NT2/D1 (cell line): ENCODE data around the gene ROBO2.

Experiments
- DNase-seq: peaks from one replicate; pipeline ENCODE4 v3.0.0-alpha.2; 2011; ENCODE audit warnings: low read depth, low spot score
- H3K27me3 ChIP-seq: 2 replicates; pipeline ENCODE4 v1.6.0; 2011; ENCODE audit warnings: mild to moderate bottlenecking; ENCODE audit not compliant: insufficient read length, insufficient read depth
- H3K36me3 ChIP-seq: 2 replicates; pipeline ENCODE4 v1.6.1; 2011; ENCODE audit warnings: mild to moderate bottlenecking, low read length, mixed read lengths; ENCODE audit not compliant: insufficient read depth, insufficient read length
- H3K4me1 ChIP-seq: 2 replicates; pipeline ENCODE4 v1.5.1; 2011; ENCODE audit not compliant: insufficient read depth, insufficient read length
- H3K4me3 ChIP-seq: 2 replicates; pipeline ENCODE4 v1.5.1; 2011; ENCODE audit warnings: low read depth; ENCODE audit not compliant: insufficient read length
- H3K9ac ChIP-seq: 2 replicates; pipeline ENCODE4 v1.6.0; 2011; ENCODE audit warnings: low read depth; ENCODE audit not compliant: insufficient read length
- H3K9me3 ChIP-seq: 2 replicates; pipeline ENCODE4 v1.5.1; 2011; ENCODE audit warnings: mild to moderate bottlenecking, low read length; ENCODE audit not compliant: insufficient read depth
- SUZ12 ChIP-seq: IDR thresholded peaks from 2 replicates; pipeline ENCODE4 v1.6.1; 2011; ENCODE audit not compliant: insufficient read length, insufficient read depth; ENCODE audit errors: extremely low read depth
- YY1 ChIP-seq: IDR thresholded peaks from 2 replicates; pipeline ENCODE4 v1.6.1; 2011; ENCODE audit not compliant: insufficient read length, insufficient read depth
- ZNF274 ChIP-seq: IDR thresholded peaks from 2 replicates; pipeline ENCODE4 v1.6.1; 2011; ENCODE audit warnings: mild to moderate bottlenecking, low read depth, low read length

Gene ROBO2

GRCh38 chr3:77329116-77329515, 289.2 kb downstream of the ROBO2 start:
- Histone ChIP-seq H3K4me3 (no peak overlapping the region), H3K4me1 (no peaks in the 10 kb centered on the region), H3K9ac (no peak overlapping the region), H3K9me3 (no peaks in the 10 kb centered on the region), H3K36me3 (no peaks in the 10 kb centered on the region), H3K27me3 (no peaks in the 10 kb centered on the region)
- no peak for DNase-seq
- no peak for TF ChIP-seq ZNF274
- TF ChIP-seq YY1, result no peak
- TF ChIP-seq SUZ12, result no peak

DNA sequence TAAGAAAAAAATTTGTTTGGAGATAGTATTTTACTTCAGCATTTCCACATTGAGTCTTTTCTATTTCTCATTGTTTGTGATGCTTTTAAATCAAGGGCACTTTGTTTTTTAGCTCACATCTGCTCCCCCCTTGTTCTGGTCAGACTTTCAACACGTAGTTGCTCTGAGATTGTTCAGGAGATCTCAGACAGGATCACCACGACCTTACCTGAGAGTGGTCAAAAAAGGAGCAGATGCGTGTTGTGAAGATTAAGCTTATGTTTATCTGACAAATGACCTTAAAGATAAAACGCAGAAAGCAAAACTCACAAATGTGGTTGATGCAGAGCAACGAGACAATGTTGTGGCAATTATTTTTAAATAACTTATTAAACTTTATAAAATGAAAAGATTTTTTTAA, 298.3 kb downstream of the ROBO2 start:
- Histone ChIP-seq H3K4me1 (no peaks in the 10 kb centered on the region), H3K4me3 (no peak overlapping the region), H3K27me3 (no peaks in the 10 kb centered on the region), H3K9me3 (no peaks in the 10 kb centered on the region), H3K9ac (no peak overlapping the region), H3K36me3 (no peaks in the 10 kb centered on the region)
- DNase-seq, result no peak
- no peak for TF ChIP-seq SUZ12
- TF ChIP-seq YY1, result no peak
- no peak for TF ChIP-seq ZNF274

DNA sequence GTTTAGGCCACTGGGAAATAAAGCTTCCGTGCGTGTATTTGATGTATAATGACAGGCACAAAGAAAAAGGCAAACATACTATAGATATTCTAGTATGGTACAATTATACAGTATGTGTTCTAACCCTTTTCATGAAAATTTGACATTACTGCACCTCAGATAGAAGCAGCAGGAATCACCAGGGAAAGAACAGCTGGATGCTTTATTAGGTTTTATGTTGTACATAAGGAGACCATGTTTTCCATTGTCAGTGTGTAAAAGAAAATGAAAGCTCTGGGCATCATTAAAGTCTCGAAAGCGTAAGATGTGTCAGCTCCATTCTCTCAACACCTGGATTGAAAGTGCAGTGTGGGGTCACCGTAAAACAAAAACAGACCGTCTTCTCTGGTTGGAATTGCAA, 302.1 kb downstream of the ROBO2 start:
- no peaks in the 10 kb centered on the region for H3K36me3 ChIP-seq
- H3K4me3 ChIP-seq, result no peak overlapping the region
- H3K9ac ChIP-seq, result no peak overlapping the region
- no peak for DNase-seq
- H3K27me3 ChIP-seq, result no peaks in the 10 kb centered on the region
- H3K4me1 ChIP-seq, result no peaks in the 10 kb centered on the region
- H3K9me3 ChIP-seq, result no peaks in the 10 kb centered on the region
- no peak for TF ChIP-seq SUZ12
- TF ChIP-seq YY1, result no peak
- no peak for TF ChIP-seq ZNF274

DNA sequence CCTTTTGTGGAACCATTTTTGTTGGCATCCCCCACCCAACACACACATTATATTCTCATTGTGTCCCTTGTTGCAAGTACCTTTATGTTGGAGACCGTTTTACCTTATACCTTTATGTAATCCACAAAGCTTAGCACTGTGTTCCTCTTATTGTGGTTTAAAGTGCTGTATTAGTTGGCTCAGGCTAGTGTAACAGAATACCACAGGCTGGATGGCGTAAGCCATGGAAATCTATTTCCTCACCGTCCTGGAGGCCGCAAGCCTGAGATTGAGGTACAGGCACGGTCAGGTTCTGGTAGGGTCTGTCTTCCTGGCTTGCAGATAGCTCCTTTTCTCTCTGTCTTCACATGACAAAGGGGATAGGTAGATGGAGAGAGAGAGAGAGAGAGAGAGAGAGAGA, 302.8 kb downstream of the ROBO2 start:
- no peaks in the 10 kb centered on the region for H3K36me3 ChIP-seq
- H3K27me3 ChIP-seq, result no peaks in the 10 kb centered on the region
- H3K9ac ChIP-seq, result no peak overlapping the region
- H3K4me3 ChIP-seq, result no peak overlapping the region
- no peaks in the 10 kb centered on the region for H3K4me1 ChIP-seq
- no peak for TF ChIP-seq YY1
- no peak for TF ChIP-seq SUZ12
- TF ChIP-seq ZNF274, result no peak
- DNase-seq, result no peak
- no peaks in the 10 kb centered on the region for H3K9me3 ChIP-seq

DNA sequence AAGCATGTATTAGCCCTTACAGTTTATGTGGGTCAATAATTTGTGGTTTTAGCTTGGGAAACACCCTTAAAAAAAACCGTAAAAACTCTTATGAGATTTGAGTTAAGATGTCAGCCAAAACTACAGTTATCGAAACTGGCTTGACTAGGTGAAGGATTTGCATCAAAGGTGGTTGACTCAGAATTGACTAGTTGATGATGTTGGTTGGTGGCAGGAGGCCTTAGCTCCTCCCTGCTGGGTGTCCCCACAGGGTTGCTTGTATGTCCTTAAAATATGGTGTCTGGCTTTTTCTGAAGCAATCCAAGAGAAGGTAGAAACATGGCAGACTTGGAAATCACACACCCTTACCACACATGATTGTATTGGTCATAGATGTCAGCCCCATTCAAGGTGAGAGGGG, 305.1 kb downstream of the ROBO2 start:
- TF ChIP-seq ZNF274 (no peak), SUZ12 (no peak), YY1 (no peak)
- DNase-seq, result no peak
- Histone ChIP-seq H3K36me3 (no peaks in the 10 kb centered on the region), H3K27me3 (no peaks in the 10 kb centered on the region), H3K4me3 (no peak overlapping the region), H3K9ac (no peak overlapping the region), H3K4me1 (no peaks in the 10 kb centered on the region), H3K9me3 (no peaks in the 10 kb centered on the region)

DNA sequence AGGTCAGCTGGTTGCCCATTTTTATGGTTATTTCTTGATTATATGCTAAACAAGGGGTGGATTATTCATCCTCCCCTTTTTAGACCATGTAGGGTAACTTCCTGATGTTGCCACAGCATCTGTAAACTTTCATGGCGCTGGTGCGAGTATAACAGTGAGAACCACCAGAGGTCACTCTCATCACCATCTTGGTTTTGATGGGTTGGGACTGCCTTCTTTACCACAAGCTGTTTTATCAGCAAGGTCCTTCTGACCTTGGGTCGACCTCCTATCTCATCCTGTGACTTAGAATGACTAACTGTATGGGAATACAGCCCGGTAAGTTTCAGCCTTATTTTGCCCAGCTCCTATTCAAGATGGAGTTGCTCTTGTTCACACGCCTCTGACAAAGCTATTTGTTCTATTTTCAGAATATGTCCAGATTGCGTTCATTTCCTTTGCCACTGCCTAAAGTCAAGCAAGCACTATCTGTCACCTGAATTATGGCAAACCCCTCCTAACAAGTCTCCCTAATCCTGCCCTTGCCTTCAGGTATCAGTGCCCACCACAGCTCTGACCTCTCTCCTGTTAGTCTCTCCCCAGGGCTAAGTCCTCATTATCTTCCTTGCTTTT, 308.5 kb downstream of the ROBO2 start:
- no peaks in the 10 kb centered on the region for H3K4me1 ChIP-seq
- TF ChIP-seq SUZ12, result no peak
- no peak for TF ChIP-seq ZNF274
- TF ChIP-seq YY1, result no peak
- no peaks in the 10 kb centered on the region for H3K27me3 ChIP-seq
- no peak overlapping the region for H3K9ac ChIP-seq
- no peaks in the 10 kb centered on the region for H3K36me3 ChIP-seq
- H3K9me3 ChIP-seq, result no peaks in the 10 kb centered on the region
- no peak overlapping the region for H3K4me3 ChIP-seq
- peak; percentile 42 for DNase-seq

DNA sequence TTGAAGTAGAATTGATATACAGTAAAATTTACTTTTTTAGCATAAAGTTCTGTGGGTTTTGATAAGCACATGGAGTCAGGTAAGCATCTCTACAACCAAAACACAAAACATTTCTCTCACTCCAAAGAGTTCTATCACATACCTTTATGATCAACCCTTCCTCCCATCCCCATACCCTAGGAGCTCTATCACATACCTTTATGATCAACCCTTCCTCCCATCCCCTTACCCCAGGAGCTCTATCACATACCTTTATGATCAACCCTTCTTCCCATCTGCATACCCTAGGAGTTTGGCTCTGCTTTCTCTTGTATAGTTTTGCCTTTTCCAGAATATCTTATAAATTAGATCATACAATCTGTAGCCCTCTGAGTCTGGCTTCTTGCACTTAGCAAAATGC, 315.1 kb downstream of the ROBO2 start:
- Histone ChIP-seq H3K9me3 (no peaks in the 10 kb centered on the region), H3K36me3 (no peaks in the 10 kb centered on the region), H3K9ac (no peak overlapping the region), H3K4me3 (no peak overlapping the region), H3K4me1 (no peaks in the 10 kb centered on the region), H3K27me3 (no peaks in the 10 kb centered on the region)
- no peak for DNase-seq
- TF ChIP-seq YY1 (no peak), SUZ12 (no peak), ZNF274 (no peak)

- H3K4me1 ChIP-seq, result no peaks in the 10 kb centered on the region
- no peaks in the 10 kb centered on the region for H3K27me3 ChIP-seq
- no peak for TF ChIP-seq ZNF274
- TF ChIP-seq YY1, result no peak
- TF ChIP-seq SUZ12, result no peak
- peaks cover 7% of the 10 kb centered on the region; the same call in 1 of the 2 replicates for H3K9me3 ChIP-seq
- no peak overlapping the region for H3K9ac ChIP-seq
- no peak overlapping the region for H3K4me3 ChIP-seq
- no peak for DNase-seq
- no peaks in the 10 kb centered on the region for H3K36me3 ChIP-seq
Measured at GRCh38 chr3:77362936-77363335, 323.0 kb downstream of the ROBO2 start.
